SK-N-SH treated with all-trans-retinoic acid at 6 μM for 48 hours (cell line): ENCODE results near the gene ALLC.

Experiments used
- ATAC-seq: fragments of 200-7000 bp; cut with Tn5 transposase; 3 replicates; pipeline ENCODE4 v1.9.1; 2020; ENCODE audit warnings: mild to moderate bottlenecking, moderate library complexity
- BACH2 ChIP-seq: fragments of 250-450 bp; sonication (Bioruptor Pico); IDR thresholded peaks from 2 replicates; pipeline ENCODE4 v1.9.0; 2021; ENCODE audit warnings: mild to moderate bottlenecking, borderline replicate concordance
- ESRRG ChIP-seq: fragments of 250-450 bp; sonication (Bioruptor Pico); IDR thresholded peaks from 2 replicates; pipeline ENCODE4 v1.6.1; 2021; ENCODE audit warnings: mild to moderate bottlenecking
- GLIS3 ChIP-seq: fragments of 250-450 bp; sonication (Bioruptor Pico); IDR thresholded peaks from 2 replicates; pipeline ENCODE4 v1.5.0; 2020; ENCODE audit warnings: mild to moderate bottlenecking, moderate library complexity
- ISL1 ChIP-seq: fragments of 250-450 bp; sonication (Bioruptor Pico); IDR thresholded peaks from 2 replicates; pipeline ENCODE4 v2.1.2; 2022; ENCODE audit warnings: mild to moderate bottlenecking, moderate library complexity
- OSR1 ChIP-seq: fragments of 250-450 bp; sonication (Bioruptor Pico); IDR thresholded peaks from 2 replicates; pipeline ENCODE4 v1.8.0; 2022; ENCODE audit warnings: moderate library complexity, mild to moderate bottlenecking, inconsistent platforms
- PATZ1 ChIP-seq: fragments of 250-450 bp; sonication (Bioruptor Pico); IDR thresholded peaks from 2 replicates; pipeline ENCODE4 v1.8.0; 2020; ENCODE audit warnings: mild to moderate bottlenecking, moderate library complexity, borderline replicate concordance
- PPARA ChIP-seq: fragments of 250-450 bp; sonication (Bioruptor Pico); IDR thresholded peaks from 2 replicates; pipeline ENCODE4 v1.5.0; 2020; ENCODE audit warnings: mild to moderate bottlenecking, borderline replicate concordance
- RARB ChIP-seq: fragments of 250-450 bp; sonication (Bioruptor Pico); IDR thresholded peaks from 2 replicates; pipeline ENCODE4 v1.8.0; 2021; ENCODE audit warnings: mild to moderate bottlenecking, moderate library complexity
- SNAI2 ChIP-seq: fragments of 250-450 bp; sonication (Bioruptor Pico); IDR thresholded peaks from 2 replicates; pipeline ENCODE4 v1.5.0; 2020; ENCODE audit warnings: mild to moderate bottlenecking, moderate library complexity
- TCF4 ChIP-seq: fragments of 250-450 bp; sonication (Bioruptor Pico); IDR thresholded peaks from 2 replicates; pipeline ENCODE4 v1.8.0; 2021; ENCODE audit warnings: mild to moderate bottlenecking, moderate library complexity, borderline replicate concordance
- TOX ChIP-seq: fragments of 250-450 bp; sonication (Bioruptor Pico); IDR thresholded peaks from 2 replicates; pipeline ENCODE4 v1.8.0; 2021; ENCODE audit warnings: mild to moderate bottlenecking, moderate library complexity, borderline replicate concordance
- ZC3H10 ChIP-seq: fragments of 250-450 bp; sonication (Bioruptor Pico); IDR thresholded peaks from 2 replicates; pipeline ENCODE4 v1.5.1; 2021; ENCODE audit warnings: mild to moderate bottlenecking, moderate library complexity
- ZFP3 ChIP-seq: fragments of 250-450 bp; sonication (Bioruptor Pico); IDR thresholded peaks from 2 replicates; pipeline ENCODE4 v1.5.0; 2020; ENCODE audit warnings: mild to moderate bottlenecking, moderate library complexity
- ZFP30 ChIP-seq: fragments of 450-650 bp; formaldehyde crosslinking; IDR thresholded peaks from 2 replicates; pipeline ENCODE4 v1.5.0; 2022; ENCODE audit warnings: mild to moderate bottlenecking, moderate library complexity
- ZNF565 ChIP-seq: fragments of 450-650 bp; formaldehyde crosslinking; conservative IDR thresholded peaks from 2 replicates; pipeline ENCODE4 v1.5.0; 2020; ENCODE audit warnings: low read depth, mild to moderate bottlenecking, moderate library complexity
- ZNF70 ChIP-seq: fragments of 450-650 bp; formaldehyde crosslinking; IDR thresholded peaks from 2 replicates; pipeline ENCODE4 v1.5.0; 2020; ENCODE audit warnings: mild to moderate bottlenecking, moderate library complexity
- ZNF8 ChIP-seq: fragments of 450-650 bp; formaldehyde crosslinking; IDR thresholded peaks from 2 replicates; pipeline ENCODE4 v1.5.0; 2020; ENCODE audit warnings: mild to moderate bottlenecking, moderate library complexity
- TF ChIP-seq, protein P1 (sequence below): fragments of 250-450 bp; sonication (Bioruptor Pico); IDR thresholded peaks from 2 replicates; pipeline ENCODE4 v1.5.1; 2020; ENCODE audit warnings: low read depth, mild to moderate bottlenecking, moderate library complexity
- TF ChIP-seq, protein P2 (sequence below): fragments of 250-450 bp; sonication (Bioruptor Pico); IDR thresholded peaks from 2 replicates; pipeline ENCODE4 v1.5.1; 2021; ENCODE audit warnings: mild to moderate bottlenecking, moderate library complexity
- TF ChIP-seq, protein P3 (sequence below): fragments of 250-450 bp; sonication (Bioruptor Pico); IDR thresholded peaks from 2 replicates; pipeline ENCODE4 v1.8.0; 2021; ENCODE audit warnings: low read depth, mild to moderate bottlenecking, moderate library complexity, borderline replicate concordance

Gene ALLC

DNA sequence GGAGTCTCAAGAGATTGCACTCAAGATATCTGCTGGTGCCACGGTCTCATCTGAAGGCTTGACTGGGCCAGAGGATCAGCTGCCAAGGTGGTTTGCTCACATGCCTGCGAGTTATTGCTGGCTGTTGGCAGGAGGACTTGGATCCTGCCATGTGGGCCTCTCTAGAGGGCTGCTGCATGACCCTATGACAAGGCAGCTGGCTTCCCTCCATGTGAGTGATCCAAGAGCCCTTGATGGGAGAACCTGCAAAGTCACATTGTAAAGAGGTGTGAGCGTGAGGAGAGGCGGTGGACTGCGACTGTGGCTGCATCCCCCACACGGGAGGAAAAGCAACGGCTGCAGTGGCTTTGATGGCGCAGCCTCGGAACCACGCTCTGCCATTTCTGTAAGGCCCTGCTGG is 4.0 kb upstream of the ALLC start (continued):
- TF ChIP-seq, protein P1, sequence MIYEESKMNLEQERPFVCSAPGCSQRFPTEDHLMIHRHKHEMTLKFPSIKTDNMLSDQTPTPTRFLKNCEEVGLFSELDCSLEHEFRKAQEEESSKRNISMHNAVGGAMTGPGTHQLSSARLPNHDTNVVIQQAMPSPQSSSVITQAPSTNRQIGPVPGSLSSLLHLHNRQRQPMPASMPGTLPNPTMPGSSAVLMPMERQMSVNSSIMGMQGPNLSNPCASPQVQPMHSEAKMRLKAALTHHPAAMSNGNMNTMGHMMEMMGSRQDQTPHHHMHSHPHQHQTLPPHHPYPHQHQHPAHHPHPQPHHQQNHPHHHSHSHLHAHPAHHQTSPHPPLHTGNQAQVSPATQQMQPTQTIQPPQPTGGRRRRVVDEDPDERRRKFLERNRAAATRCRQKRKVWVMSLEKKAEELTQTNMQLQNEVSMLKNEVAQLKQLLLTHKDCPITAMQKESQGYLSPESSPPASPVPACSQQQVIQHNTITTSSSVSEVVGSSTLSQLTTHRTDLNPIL = no peak
- TF ChIP-seq ZNF8 (CRISPR knock-in tag) (no peak), RARB (CRISPR knock-in tag) (no peak), TCF4 (CRISPR knock-in tag) (no peak), ISL1 (CRISPR knock-in tag) (no peak), ZNF565 (CRISPR knock-in tag) (no peak)

GRCh38 chr2:3654531-3655225 is 3.3 kb upstream of the ALLC start:
- ATAC-seq = no peak

DNA sequence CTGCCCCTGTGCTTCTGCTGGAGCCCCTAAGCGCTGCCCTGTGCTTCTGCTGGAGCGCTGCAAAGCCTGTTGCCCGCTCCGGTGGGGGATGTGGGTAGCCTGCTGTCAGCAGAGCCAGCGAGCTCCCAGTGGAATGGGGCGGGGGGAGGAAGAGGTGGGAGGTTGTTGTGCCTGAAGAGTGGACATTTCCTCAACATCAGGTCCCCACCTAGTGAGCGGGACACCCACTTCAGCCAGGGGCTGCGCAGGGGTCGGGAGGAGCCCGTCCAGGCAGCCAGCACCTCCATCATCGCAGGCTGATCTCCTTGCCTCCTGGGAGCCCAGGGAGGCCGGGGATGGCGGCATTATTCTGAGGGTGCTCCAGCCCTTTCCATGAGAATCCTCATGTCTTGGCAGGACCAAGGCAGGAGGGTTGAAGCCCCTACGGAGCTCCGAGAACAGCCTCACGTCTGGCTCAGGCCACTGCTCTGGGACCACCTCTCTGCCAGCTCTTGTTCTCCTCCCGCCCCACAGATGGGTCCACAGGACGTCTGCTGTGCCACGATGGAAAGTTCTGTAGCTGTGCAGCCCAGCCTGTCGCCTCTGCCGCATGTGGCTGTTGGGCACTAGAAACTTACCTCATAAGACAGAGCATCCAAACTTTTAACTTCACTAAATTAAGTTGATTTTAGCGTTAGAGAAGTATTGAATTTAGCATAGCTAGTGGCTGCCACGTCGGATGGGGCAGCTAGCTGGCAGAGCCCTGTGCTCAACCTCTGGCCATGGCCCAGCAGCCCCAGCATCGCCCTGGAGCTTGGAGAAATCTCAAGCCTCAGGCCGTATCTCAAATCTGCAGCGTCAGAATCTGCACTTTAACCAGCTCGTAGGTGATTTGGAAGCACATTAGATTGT is 1.9 kb upstream of the ALLC start:
- no peak for ATAC-seq
- no peak for TF ChIP-seq ZNF70
- TF ChIP-seq, protein P2, sequence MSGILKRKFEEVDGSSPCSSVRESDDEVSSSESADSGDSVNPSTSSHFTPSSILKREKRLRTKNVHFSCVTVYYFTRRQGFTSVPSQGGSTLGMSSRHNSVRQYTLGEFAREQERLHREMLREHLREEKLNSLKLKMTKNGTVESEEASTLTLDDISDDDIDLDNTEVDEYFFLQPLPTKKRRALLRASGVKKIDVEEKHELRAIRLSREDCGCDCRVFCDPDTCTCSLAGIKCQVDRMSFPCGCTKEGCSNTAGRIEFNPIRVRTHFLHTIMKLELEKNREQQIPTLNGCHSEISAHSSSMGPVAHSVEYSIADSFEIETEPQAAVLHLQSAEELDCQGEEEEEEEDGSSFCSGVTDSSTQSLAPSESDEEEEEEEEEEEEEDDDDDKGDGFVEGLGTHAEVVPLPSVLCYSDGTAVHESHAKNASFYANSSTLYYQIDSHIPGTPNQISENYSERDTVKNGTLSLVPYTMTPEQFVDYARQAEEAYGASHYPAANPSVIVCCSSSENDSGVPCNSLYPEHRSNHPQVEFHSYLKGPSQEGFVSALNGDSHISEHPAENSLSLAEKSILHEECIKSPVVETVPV (CRISPR knock-in tag) = no peak
- no peak for TF ChIP-seq ZFP30 (CRISPR knock-in tag)
- TF ChIP-seq ZNF565 (CRISPR knock-in tag) = no peak
- TF ChIP-seq OSR1 (CRISPR knock-in tag) = no peak

More at GRCh38 chr2:3654531-3655225, 3.3 kb upstream of the ALLC start:
- TF ChIP-seq RARB (CRISPR knock-in tag) (no peak), OSR1 (CRISPR knock-in tag) (no peak), ZNF8 (CRISPR knock-in tag) (no peak), ZFP30 (CRISPR knock-in tag) (no peak), TOX (CRISPR knock-in tag) (no peak), PPARA (CRISPR knock-in tag) (no peak), TCF4 (CRISPR knock-in tag) (no peak), ZC3H10 (CRISPR knock-in tag) (no peak), ISL1 (CRISPR knock-in tag) (no peak), GLIS3 (CRISPR knock-in tag) (no peak), PATZ1 (CRISPR knock-in tag) (no peak), ZNF565 (CRISPR knock-in tag) (no peak), ESRRG (no peak), ZFP3 (CRISPR knock-in tag) (no peak), SNAI2 (CRISPR knock-in tag) (no peak), BACH2 (no peak), ZNF70 (no peak)
- TF ChIP-seq, protein P3, sequence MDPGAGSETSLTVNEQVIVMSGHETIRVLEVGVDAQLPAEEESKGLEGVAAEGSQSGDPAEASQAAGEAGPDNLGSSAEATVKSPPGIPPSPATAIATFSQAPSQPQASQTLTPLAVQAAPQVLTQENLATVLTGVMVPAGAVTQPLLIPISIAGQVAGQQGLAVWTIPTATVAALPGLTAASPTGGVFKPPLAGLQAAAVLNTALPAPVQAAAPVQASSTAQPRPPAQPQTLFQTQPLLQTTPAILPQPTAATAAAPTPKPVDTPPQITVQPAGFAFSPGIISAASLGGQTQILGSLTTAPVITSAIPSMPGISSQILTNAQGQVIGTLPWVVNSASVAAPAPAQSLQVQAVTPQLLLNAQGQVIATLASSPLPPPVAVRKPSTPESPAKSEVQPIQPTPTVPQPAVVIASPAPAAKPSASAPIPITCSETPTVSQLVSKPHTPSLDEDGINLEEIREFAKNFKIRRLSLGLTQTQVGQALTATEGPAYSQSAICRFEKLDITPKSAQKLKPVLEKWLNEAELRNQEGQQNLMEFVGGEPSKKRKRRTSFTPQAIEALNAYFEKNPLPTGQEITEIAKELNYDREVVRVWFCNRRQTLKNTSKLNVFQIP = no peak
- TF ChIP-seq, protein P1 = no peak
- TF ChIP-seq, protein P2 (CRISPR knock-in tag) = no peak
- TF ChIP-seq, all 23 proteins: peak for 0
